CD4-positive, alpha-beta T cell (primary cell): ENCODE data around the gene EFEMP2. TPM values are rescaled to one million over a fixed set of nuclear protein-coding genes. Genes with fewer than 3 reads are reported as not detected.
A peak's percentile ranks its signal among the peaks of the same experiment; 100 is the strongest.

Source experiments
- ATAC-seq: fragments of 200-7000 bp; cut with Tn5 transposase; one replicate; pipeline ENCODE4 v1.10.0; 2022; ENCODE audit warnings: mild to moderate bottlenecking; ENCODE audit not compliant: poor library complexity
- CTCF ChIA-PET: fragments of 350-600 bp; sonication (Branson Sonifier 250); formaldehyde crosslinking; loops from one replicate; lab custom pipeline; 2021; ENCODE audit warnings: antibody characterized with exemption, inconsistent platforms; lab: Charles Lee
- POLR2A ChIA-PET: fragments of 350-600 bp; sonication (Branson Sonifier 250); formaldehyde crosslinking; loops from one replicate; lab custom pipeline; 2021; ENCODE audit warnings: antibody characterized with exemption, inconsistent platforms; lab: Charles Lee
- DNase-seq, 14 experiments: peaks; one replicate each; pipeline ENCODE4 v3.0.0-alpha.2; 2013 to 2020; ENCODE audit warnings: mixed read lengths in 2 of 14
- H3K27ac ChIP-seq, 2 donors: one replicate each; pipeline versions ENCODE4 v1.5.1 to v1.7.0; 2013; ENCODE audit warnings: low read length in 2 of 2, low read depth in 1 of 2, mild to moderate bottlenecking in 1 of 2
- H3K27me3 ChIP-seq, 2 experiments: 1 replicate in 1 of 2; 2 replicates in 1 of 2; pipeline versions ENCODE4 v1.6.1 to v1.7.0; 2013; ENCODE audit warnings: low read length in 2 of 2, control low read depth in 1 of 2, mild to moderate bottlenecking in 1 of 2, moderate library complexity in 1 of 2; ENCODE audit not compliant: insufficient read depth in 2 of 2, control insufficient read depth in 1 of 2
- H3K36me3 ChIP-seq: one replicate; pipeline ENCODE4 v1.6.1; 2013; ENCODE audit warnings: low read length, control low read depth; ENCODE audit not compliant: insufficient read depth
- H3K4me1 ChIP-seq: one replicate; pipeline ENCODE4 v1.6.1; 2013; ENCODE audit warnings: low read length, control low read depth; ENCODE audit not compliant: insufficient read depth
- H3K4me3 ChIP-seq: one replicate; pipeline ENCODE4 v1.5.1; 2013; ENCODE audit warnings: mild to moderate bottlenecking, low read length, moderate library complexity
- H3K9me3 ChIP-seq, 2 experiments: 1 replicate in 1 of 2; 2 replicates in 1 of 2; pipeline versions ENCODE4 v1.6.1 to v1.7.0; 2013; ENCODE audit warnings: low read length in 2 of 2, mild to moderate bottlenecking in 2 of 2, control low read depth in 1 of 2, moderate library complexity in 1 of 2; ENCODE audit not compliant: control insufficient read depth in 1 of 2, insufficient read depth in 1 of 2
- H3K27ac Mint-ChIP-seq: one replicate; pipeline ENCODE4 v1.8.0; 2020; ENCODE audit warnings: mixed read lengths
- H3K27me3 Mint-ChIP-seq: one replicate; pipeline ENCODE4 v1.8.0; 2021; ENCODE audit warnings: mixed read lengths
- H3K36me3 Mint-ChIP-seq: one replicate; pipeline ENCODE4 v1.8.0; 2021; ENCODE audit warnings: low read depth, mixed read lengths
- H3K4me1 Mint-ChIP-seq: one replicate; pipeline ENCODE4 v1.8.0; 2021; ENCODE audit warnings: low read depth, mixed read lengths
- H3K4me3 Mint-ChIP-seq: one replicate; pipeline ENCODE4 v1.8.0; 2020; ENCODE audit warnings: mild to moderate bottlenecking, mixed read lengths
- H3K9me3 Mint-ChIP-seq: one replicate; pipeline ENCODE4 v1.8.0; 2020; ENCODE audit warnings: mixed read lengths
- intact Hi-C, 2 experiments: fragments of 100-400 bp; cut with DNase I in 1 of 2; cut with micrococcal nuclease in 1 of 2; formaldehyde crosslinking; loops; one replicate each; pipeline versions ENCODE4 v1.15.1 to v1.9.0; 2023 to 2025; cut with DNase I, micrococcal nuclease
- total RNA-seq, 174 experiments: library from RNA in 2 of 174; stranded (reverse) in 2 of 174; gene quantifications; one replicate each; pipeline ENCODE4 v1.2.3 and lab custom pipeline; 2021 to 2026
- TF ChIP-seq, protein P1 (sequence below): fragments of 200-600 bp; IDR thresholded peaks from one replicate; pipeline ENCODE4 v1.8.0; 2022; ENCODE audit warnings: antibody characterized with exemption, mild to moderate bottlenecking

Gene EFEMP2
- total RNA-seq, 2 experiments from 2014 or later: 5.2 to 5.9 TPM

GRCh38 chr11:65859095-65859811 lies 13.3 kb downstream of the EFEMP2 start:
- H3K27me3 ChIP-seq: no peaks in the 10 kb centered on the region
- peaks cover 79% of the 10 kb centered on the region for H3K4me1 ChIP-seq
- Mint-ChIP-seq H3K4me1 (peaks cover 57% of the 10 kb centered on the region), H3K9me3 (no peaks in the 10 kb centered on the region), H3K4me3 (peak overlapping the region; percentile 91), H3K27ac (peak overlapping the region; percentile 94), H3K27me3 (no peaks in the 10 kb centered on the region), H3K36me3 (peaks cover 84% of the 10 kb centered on the region)
- intact Hi-C loops: loop anchor here (1.0 to 10.0 kb wide), 5 partner anchors 30 to 426 kb away; partner anchors contain the start of genes C11orf68 (in 1 of the 2), DRAP1 (in 1 of the 2), FIBP (in 1 of the 2) and PCNX3 (in 1 of the 2)
- peak overlapping the region; percentile 90 for H3K4me3 ChIP-seq
- no peaks in the 10 kb centered on the region for H3K9me3 ChIP-seq
- TF ChIP-seq, protein P1, sequence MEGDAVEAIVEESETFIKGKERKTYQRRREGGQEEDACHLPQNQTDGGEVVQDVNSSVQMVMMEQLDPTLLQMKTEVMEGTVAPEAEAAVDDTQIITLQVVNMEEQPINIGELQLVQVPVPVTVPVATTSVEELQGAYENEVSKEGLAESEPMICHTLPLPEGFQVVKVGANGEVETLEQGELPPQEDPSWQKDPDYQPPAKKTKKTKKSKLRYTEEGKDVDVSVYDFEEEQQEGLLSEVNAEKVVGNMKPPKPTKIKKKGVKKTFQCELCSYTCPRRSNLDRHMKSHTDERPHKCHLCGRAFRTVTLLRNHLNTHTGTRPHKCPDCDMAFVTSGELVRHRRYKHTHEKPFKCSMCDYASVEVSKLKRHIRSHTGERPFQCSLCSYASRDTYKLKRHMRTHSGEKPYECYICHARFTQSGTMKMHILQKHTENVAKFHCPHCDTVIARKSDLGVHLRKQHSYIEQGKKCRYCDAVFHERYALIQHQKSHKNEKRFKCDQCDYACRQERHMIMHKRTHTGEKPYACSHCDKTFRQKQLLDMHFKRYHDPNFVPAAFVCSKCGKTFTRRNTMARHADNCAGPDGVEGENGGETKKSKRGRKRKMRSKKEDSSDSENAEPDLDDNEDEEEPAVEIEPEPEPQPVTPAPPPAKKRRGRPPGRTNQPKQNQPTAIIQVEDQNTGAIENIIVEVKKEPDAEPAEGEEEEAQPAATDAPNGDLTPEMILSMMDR: no peak
- peak overlapping the region; percentile 92 to 96 for H3K27ac ChIP-seq
- DNase-seq (peak; percentile 87 to 99 (median 95)), ATAC-seq (peak; percentile 53)
- ChIA-PET CTCF (interaction anchor here (0.6 to 5.2 kb wide), 22 partner anchors 10 to 423 kb away, joined by 3 to 80 read pairs (median 5); partner anchors contain the start of genes BANF1, C11orf68, CCDC85B and CTSW), POLR2A (interaction anchor here (0.7 to 5.8 kb wide), 46 partner anchors 8 to 1541 kb away, joined by 3 to 248 read pairs (median 6); partner anchors contain the start of genes BANF1, C11orf68, CCDC85B and CST6)
- peaks cover 52% of the 10 kb centered on the region for H3K36me3 ChIP-seq

GRCh38 chr11:65858681-65859087 lies 13.9 kb downstream of the EFEMP2 start:
- H3K9me3 Mint-ChIP-seq: no peaks in the 10 kb centered on the region
- H3K4me1 Mint-ChIP-seq: peaks cover 58% of the 10 kb centered on the region
- Histone ChIP-seq H3K4me3 (peak overlapping the region; percentile 90), H3K36me3 (peaks cover 52% of the 10 kb centered on the region), H3K9me3 (no peaks in the 10 kb centered on the region), H3K4me1 (peaks cover 80% of the 10 kb centered on the region), H3K27me3 (no peaks in the 10 kb centered on the region), H3K27ac (peak overlapping the region; percentile 92 to 96)
- H3K36me3 Mint-ChIP-seq: peaks cover 84% of the 10 kb centered on the region
- TF ChIP-seq, protein P1: no peak
- H3K27ac Mint-ChIP-seq: peak overlapping the region; percentile 94
- no peaks in the 10 kb centered on the region for H3K27me3 Mint-ChIP-seq
- POLR2A ChIA-PET: interaction anchor here (0.6 to 5.8 kb wide), 41 partner anchors 8 to 741 kb away, joined by 3 to 248 read pairs (median 5); partner anchors contain the start of genes BANF1, C11orf68, CCDC85B and DPF2
- H3K4me3 Mint-ChIP-seq: peak overlapping the region; percentile 91
- intact Hi-C loops: loop anchor here (1.0 to 10.0 kb wide), 8 partner anchors 30 to 426 kb away; partner anchors contain the start of genes PCNX3 (in 2 of the 2), BANF1 (in 1 of the 2), C11orf68 (in 1 of the 2) and DRAP1 (in 1 of the 2)
- CTCF ChIA-PET: interaction anchor here (1.0 to 5.2 kb wide), 4 partner anchors 26 to 41 kb away, joined by 3 to 80 read pairs (median 22); partner anchors contain the start of genes CCDC85B and FIBP
- ATAC-seq (no peak), DNase-seq (peak in 2 of 14 experiments; percentile 11 to 48)
